ENCODE data around the gene AATK.

- TF ChIP-seq EZH2 (IDR thresholded peaks at IDR 0.05; ENCODE audit: low read length) (no peak), CTCF (optimal IDR thresholded peaks at IDR 0.05 in 1 of 3, IDR thresholded peaks at IDR 0.05 in 1 of 3, conservative IDR thresholded peaks at IDR 0.05 in 1 of 3; ENCODE audit: extremely low read depth in 1 of 3, insufficient read depth in 2 of 3, low read length in 3 of 3) (no peak)
Observed at GRCh38 chr17:81167194-81167524, 1.1 kb upstream of the AATK start.

Measured in keratinocyte (primary cell).